NCI-H1092 (cell line): Measurements from ENCODE around the gene IRF2BPL.

Source experiments
- DNase-seq: peaks from one replicate; lab custom pipeline; 2025; lab: John Stamatoyannopoulos, UW

The IRF2BPL gene

DNA sequence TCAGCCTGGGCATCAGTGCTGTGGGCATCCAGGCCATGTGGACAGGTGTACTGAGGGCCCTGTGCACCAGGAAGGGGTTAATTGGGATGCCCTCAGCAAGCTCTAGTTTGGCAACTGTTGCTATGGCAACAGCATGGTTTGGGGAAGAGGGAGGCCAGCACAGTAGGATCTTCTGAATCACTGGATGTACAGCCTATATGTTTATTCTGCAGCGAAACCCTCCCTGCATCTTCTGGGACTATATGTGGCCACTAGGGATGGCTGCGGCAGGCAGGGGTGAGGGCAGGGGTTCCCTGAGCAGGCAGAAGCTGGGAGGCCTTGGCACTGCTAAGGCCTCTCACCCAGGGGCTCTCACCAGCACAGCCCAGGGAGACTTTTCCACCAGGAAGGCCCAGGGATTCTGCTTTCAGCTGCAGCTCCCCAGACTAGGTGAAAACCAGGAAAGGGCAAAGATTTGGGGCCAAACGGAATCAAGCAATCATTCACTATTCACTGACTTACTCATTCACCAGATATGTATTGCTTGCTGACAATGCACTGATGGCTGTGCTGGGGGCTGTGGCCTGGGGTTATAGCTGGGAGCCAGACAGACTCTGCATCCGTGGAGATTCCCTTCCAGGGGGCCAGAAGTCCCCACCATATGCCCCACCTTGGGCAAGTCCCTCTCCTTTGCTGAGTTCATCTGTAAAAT lies 42.8 kb downstream of the IRF2BPL start:
- DNase-seq = no peak

DNA sequence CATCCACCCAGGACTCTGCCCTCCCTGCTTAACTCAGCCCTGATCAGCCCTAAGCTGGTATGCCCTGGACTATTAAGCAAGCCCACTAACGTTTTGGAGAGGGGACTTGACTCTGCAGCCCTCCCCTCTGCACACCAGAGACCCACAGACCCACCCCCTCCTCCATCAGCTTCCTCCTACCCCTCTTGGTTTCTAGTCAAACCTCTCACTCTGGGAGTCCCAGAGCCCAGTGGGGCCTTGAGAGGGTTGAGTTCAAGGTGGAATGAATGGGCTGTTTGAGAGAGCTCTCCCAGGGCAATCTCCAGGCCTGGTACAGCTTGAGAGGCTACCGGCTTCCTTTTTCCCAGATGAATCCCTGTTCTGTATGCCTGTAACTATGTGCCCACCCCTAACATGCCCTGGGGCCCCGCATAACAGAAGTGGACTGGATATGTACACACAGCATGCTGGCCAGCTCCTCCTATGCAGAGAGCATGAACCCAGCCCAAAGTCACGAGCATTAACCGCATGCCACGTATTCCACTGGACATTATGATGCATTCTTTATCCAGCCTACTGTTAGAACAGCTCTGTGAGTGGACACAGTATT lies 43.6 kb downstream of the IRF2BPL start:
- DNase-seq = no peak

DNA sequence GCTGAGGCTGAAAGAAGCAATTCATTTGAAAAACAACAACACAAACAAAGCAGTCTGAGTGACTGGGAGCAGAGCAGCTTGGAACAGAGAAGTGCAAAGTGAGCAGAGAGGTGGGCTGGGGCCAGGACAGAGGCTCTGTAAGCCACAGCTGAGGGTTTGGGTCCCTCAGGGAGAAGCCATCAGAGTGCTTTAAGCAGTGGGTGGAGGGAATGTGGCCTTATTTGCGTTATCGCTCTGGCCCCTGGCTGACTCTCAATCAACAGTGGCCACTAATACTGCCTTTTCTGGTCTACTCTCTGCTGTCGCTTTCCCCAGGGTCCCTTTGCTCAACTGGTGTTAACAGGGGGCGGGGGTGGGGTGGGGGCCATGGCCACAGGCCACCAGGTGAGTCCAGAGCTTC lies 44.2 kb downstream of the IRF2BPL start:
- DNase-seq = no peak

DNA sequence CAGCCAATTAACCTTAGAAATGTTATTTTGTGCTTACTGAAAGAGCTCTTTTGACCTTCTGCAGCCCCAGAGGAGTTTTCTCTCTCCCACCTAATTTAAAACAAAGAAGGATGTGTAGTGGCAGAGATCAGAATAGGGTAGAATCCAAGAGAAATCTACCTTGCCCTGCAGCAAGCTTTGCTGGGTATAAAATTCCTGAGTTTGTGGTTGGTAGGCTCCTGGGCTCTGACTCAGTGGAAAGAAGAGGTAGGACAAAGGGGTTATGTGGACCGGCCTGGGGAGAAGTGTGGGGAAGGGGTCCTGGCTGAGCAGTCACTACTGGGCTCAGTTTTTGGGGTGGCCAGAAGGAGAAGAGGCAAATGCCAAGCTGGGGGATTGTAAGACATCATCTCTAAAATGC lies 46.8 kb downstream of the IRF2BPL start:
- DNase-seq = no peak

DNA sequence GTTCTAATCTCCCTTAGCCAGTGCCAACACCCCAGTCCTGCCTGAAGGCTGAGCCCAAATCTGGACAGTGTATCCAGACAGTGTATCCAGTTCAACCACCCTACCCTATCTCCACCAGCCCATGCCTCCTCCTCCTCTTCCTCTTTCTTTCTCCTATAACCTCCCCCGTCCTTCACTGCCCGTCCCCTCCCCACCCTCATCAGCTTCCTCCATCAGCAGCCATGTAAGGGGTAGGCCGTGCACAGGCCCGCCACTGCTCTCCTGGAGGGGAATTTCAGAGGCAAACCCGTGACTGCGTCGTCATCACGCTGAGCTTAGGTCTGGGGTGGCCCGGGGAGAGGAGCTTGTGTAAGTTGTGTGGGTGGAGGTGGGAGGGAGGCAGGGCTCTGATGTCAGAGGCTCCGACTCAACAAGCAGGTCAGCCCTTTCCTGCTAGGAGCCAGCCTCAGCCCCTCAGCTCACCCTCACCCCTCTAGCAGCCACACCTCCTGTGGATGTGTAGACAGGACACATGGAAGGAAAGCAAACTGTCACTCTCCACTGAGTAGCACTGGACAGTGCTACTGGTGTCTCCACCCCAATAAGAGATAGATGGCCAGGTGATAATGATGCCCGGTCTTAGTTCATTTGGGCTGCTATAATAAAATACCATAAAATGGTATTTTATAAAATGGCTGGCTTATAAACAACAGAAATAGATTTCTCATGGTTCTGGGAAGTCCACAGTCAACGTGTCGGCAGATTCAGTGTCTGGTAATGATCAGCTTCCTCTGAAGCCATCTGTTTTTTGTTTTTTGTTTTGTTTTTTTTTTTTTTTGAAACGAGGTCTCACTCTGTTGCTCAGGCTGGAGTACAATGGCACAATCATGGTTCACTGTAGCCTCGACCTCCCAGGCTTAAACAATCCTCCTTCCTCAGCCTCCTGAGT lies 50.5 kb downstream of the IRF2BPL start:
- DNase-seq = no peak

DNA sequence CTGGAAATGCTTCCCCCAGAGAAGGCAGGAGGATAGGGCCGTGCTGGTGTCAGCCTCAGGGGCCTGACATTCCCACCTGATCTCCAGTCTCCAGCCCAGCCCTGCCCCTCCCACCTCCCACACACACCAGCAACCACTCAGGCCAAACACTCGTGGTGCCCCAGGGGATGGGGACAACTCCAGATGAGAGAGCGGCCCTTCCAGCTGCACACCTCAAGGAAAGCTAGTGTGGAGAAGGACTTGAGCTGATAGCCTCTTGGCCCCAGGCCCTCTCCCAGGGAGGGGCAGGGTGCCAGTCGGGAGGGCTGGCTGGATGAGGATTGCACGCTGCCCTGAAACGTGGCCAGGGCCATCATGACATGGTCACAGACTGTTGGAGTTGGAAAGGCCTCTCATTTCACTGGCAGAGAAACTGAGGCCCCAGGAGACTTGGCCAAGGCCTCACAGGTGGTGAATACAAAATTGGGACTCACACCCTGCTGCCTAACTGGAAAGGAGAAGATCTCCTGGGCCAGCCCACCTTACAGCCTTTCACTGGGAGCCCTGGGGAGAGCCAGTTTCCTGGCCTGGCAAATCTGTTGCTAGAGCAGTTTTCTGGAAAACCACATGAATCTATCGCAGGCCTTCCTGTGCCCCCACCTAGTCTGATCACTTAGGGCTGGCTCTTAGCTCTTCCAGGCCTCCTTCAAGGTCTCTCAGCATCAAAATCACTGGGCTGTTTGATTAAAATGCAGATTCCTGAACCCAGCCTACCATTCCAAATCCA lies 52.1 kb downstream of the IRF2BPL start:
- no peak for DNase-seq

DNA sequence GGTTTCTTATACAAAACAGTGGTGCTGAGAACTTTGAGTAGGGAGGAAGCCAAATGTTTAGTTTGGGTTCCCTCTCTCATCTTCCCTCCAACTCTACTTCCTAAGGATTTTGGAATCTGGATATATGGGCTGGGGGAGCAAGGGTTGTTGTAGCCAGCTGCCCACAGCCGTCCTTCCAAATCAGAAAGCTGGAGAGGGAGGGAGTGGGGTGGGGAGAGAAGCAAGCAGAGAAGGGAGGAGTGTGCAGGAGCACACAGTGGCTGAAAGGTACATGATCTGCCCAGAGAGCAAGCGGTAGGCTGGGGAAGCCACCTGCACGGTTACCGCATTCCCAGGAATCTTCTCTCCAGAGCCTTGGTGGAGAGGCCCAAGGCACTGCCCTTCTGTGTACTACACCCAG lies 52.7 kb downstream of the IRF2BPL start:
- no peak for DNase-seq

DNA sequence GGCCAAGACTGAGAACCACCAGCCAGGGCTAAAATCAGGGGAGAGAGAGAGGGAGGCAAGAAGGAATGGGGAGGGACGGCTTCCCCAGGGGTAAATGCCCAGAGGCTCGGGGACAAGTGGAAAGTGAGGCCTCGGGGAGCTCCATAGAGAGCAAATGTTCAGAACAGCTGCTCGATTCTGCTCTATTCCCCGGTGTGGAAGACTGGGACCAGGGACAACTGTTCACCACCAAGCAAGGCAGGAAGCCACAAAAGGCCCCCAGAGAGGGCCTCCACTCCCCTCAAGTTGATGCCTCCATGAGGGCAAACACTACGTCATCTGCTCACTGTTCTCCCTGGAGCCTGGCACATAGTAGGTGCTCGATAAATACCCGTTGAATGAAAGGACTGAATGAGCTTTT lies 53.5 kb downstream of the IRF2BPL start:
- no peak for DNase-seq
